ENCODE results near the gene NBPF11. TPM values are rescaled to one million over a fixed set of nuclear protein-coding genes. Genes with fewer than 3 reads are reported as not detected.

NBPF11 gene
- polyA plus RNA-seq, 1 donor, result 23.1 TPM

Other genes with a start within 250 kb of the NBPF11 start
- not detected for gene GJA8, start 249.5 kb downstream of the NBPF11 start, polyA plus RNA-seq (ENCODE audit: insufficient read length)
- 9.2 TPM for gene GPR89B, start 223.9 kb downstream of the NBPF11 start, polyA plus RNA-seq (ENCODE audit: insufficient read length)

All from hindlimb muscle (tissue), 1 donor.